ENCODE measurements around the gene ELMOD3.

Gene ELMOD3

GRCh38 chr2:85396531-85397470 lies 42.2 kb downstream of the ELMOD3 start:
- Histone ChIP-seq H3K27ac (peak overlapping the region; percentile 73 to 78), H3K9me3 (no peaks in the 10 kb centered on the region), H3K27me3 (no peaks in the 10 kb centered on the region), H3K4me1 (peaks cover 0 to 55% (median 40%) of the 10 kb centered on the region in 4 donors), H3K4me3 (peak overlapping the region in 1 of 2 donors; percentile 27), H3K36me3 (peaks cover under 1 to 61% (median 8%) of the 10 kb centered on the region in 3 donors)
- intact Hi-C loops (cut with DNase I; ENCODE audit: low total_unique reads), result no loop called here
- TF ChIP-seq CTCF (IDR thresholded peaks at IDR 0.05), result no peak
- DNase-seq, result peak in 1 of 2 donors; percentile 77

GRCh38 chr2:85397925-85398331 lies 43.4 kb downstream of the ELMOD3 start:
- no peak overlapping the region for H3K4me3 ChIP-seq
- H3K27ac ChIP-seq, result peak overlapping the region; percentile 73 to 78
- intact Hi-C loops (cut with DNase I; ENCODE audit: low total_unique reads), result no loop called here
- H3K27me3 ChIP-seq, result no peaks in the 10 kb centered on the region
- no peak for TF ChIP-seq CTCF (IDR thresholded peaks at IDR 0.05)
- peak in 1 of 2 donors; percentile 52 for DNase-seq
- peaks cover 0 to 52% (median 8%) of the 10 kb centered on the region in 3 donors for H3K36me3 ChIP-seq
- no peaks in the 10 kb centered on the region for H3K9me3 ChIP-seq
- H3K4me1 ChIP-seq, result peaks cover 0 to 55% (median 40%) of the 10 kb centered on the region in 4 donors

- no peak for TF ChIP-seq CTCF (IDR thresholded peaks at IDR 0.05)
- peak overlapping the region; percentile 73 to 78 for H3K27ac ChIP-seq
- H3K36me3 ChIP-seq, result peaks cover 0 to 49% (median 8%) of the 10 kb centered on the region in 3 donors
- intact Hi-C loops (cut with DNase I; ENCODE audit: low total_unique reads), result no loop called here
- H3K4me1 ChIP-seq, result peaks cover 0 to 51% (median 35%) of the 10 kb centered on the region in 4 donors
- DNase-seq, result peak in 1 of 2 donors; percentile 58
- H3K9me3 ChIP-seq, result no peaks in the 10 kb centered on the region
- no peaks in the 10 kb centered on the region for H3K27me3 ChIP-seq
- no peak overlapping the region for H3K4me3 ChIP-seq
Measured at GRCh38 chr2:85398426-85399182, 44.0 kb downstream of the ELMOD3 start.

- no peak for TF ChIP-seq CTCF (IDR thresholded peaks at IDR 0.05)
- Histone ChIP-seq H3K27ac (peak overlapping the region in 1 of 2 donors; percentile 73), H3K4me3 (no peak overlapping the region), H3K9me3 (no peaks in the 10 kb centered on the region), H3K27me3 (no peaks in the 10 kb centered on the region), H3K4me1 (peaks cover 0 to 46% (median 30%) of the 10 kb centered on the region in 4 donors), H3K36me3 (peaks cover 0 to 49% (median 8%) of the 10 kb centered on the region in 3 donors)
- intact Hi-C loops (cut with DNase I; ENCODE audit: low total_unique reads), result no loop called here
- DNase-seq, result no peak
Measured at GRCh38 chr2:85399183-85399455, 44.5 kb downstream of the ELMOD3 start.

GRCh38 chr2:85400023-85400422 lies 45.5 kb downstream of the ELMOD3 start:
- Histone ChIP-seq H3K27ac (no peak overlapping the region), H3K27me3 (no peaks in the 10 kb centered on the region), H3K4me3 (no peak overlapping the region), H3K36me3 (peaks cover 0 to 49% (median 8%) of the 10 kb centered on the region in 3 donors), H3K4me1 (peaks cover 0 to 37% (median 23%) of the 10 kb centered on the region in 4 donors), H3K9me3 (no peaks in the 10 kb centered on the region)
- DNase-seq, result peak in 1 of 2 donors; percentile 42
- intact Hi-C loops (cut with DNase I; ENCODE audit: low total_unique reads), result no loop called here
- no peak for TF ChIP-seq CTCF (IDR thresholded peaks at IDR 0.05)

Measured in tibial artery (tissue), 4 donors.